Endodermal cell (in vitro differentiated cells): ENCODE measurements around the gene OR1I1. TPM values are rescaled to one million over a fixed set of nuclear protein-coding genes. Genes with fewer than 3 reads are reported as not detected.

ENCODE experiments used
- DNase-seq: peaks from one replicate; pipeline ENCODE4 v3.0.0-alpha.2; 2017
- H3K27ac ChIP-seq: 2 replicates; pipeline ENCODE4 v1.5.1; 2013; ENCODE audit warnings: mild to moderate bottlenecking, low read depth, low read length, moderate library complexity
- H3K27me3 ChIP-seq: 2 replicates; pipeline ENCODE4 v1.6.1; 2013; ENCODE audit warnings: mild to moderate bottlenecking, low read length, moderate library complexity; ENCODE audit not compliant: insufficient read depth, control insufficient read depth, poor library complexity, severe bottlenecking
- H3K36me3 ChIP-seq: 2 replicates; pipeline ENCODE4 v1.7.0; 2013; ENCODE audit warnings: mild to moderate bottlenecking, low read length, moderate library complexity; ENCODE audit not compliant: control insufficient read depth, insufficient read depth
- H3K4me1 ChIP-seq: one replicate; pipeline ENCODE4 v1.7.0; 2013; ENCODE audit warnings: low read length; ENCODE audit not compliant: control insufficient read depth, insufficient read depth
- H3K4me3 ChIP-seq: 2 replicates; pipeline ENCODE4 v1.5.1; 2013; ENCODE audit warnings: mild to moderate bottlenecking, low read length, moderate library complexity
- H3K9ac ChIP-seq: 2 replicates; pipeline ENCODE4 v1.6.1; 2013; ENCODE audit warnings: mild to moderate bottlenecking, low read length, moderate library complexity; ENCODE audit not compliant: poor library complexity, severe bottlenecking; ENCODE audit errors: extremely low read depth
- H3K9me3 ChIP-seq: 2 replicates; pipeline ENCODE4 v1.6.1; 2013; ENCODE audit warnings: mild to moderate bottlenecking, low read length, moderate library complexity; ENCODE audit not compliant: control insufficient read depth
- H3K27ac Mint-ChIP-seq: 2 replicates; pipeline ENCODE4 v1.8.0; 2020; ENCODE audit warnings: mixed read lengths
- H3K27me3 Mint-ChIP-seq: 2 replicates; pipeline ENCODE4 v1.8.0; 2021; ENCODE audit warnings: mild to moderate bottlenecking, mixed read lengths; ENCODE audit not compliant: insufficient read depth
- H3K36me3 Mint-ChIP-seq: 2 replicates; pipeline ENCODE4 v1.8.0; 2020; ENCODE audit warnings: low read depth, mixed read lengths
- H3K4me1 Mint-ChIP-seq: 2 replicates; pipeline ENCODE4 v1.8.0; 2020; ENCODE audit warnings: mixed read lengths
- H3K4me3 Mint-ChIP-seq: 2 replicates; pipeline ENCODE4 v1.8.0; 2020; ENCODE audit warnings: mild to moderate bottlenecking, moderate library complexity, mixed read lengths
- H3K9me3 Mint-ChIP-seq: 2 replicates; pipeline ENCODE4 v1.8.0; 2020; ENCODE audit warnings: mild to moderate bottlenecking, mixed read lengths
- CTCF ChIP-seq: fragments of 200-600 bp; sonication (generic); conservative IDR thresholded peaks from 2 replicates; pipeline ENCODE4 v1.5.0; 2021; ENCODE audit warnings: antibody characterized with exemption, mild to moderate bottlenecking
- WGBS, 2 experiments: methylation state at CpG; one replicate each; pipeline versions ENCODE4 v1.1.5 to v1.1.7; 2013; ENCODE audit warnings: missing lambda C conversion rate in 2 of 2, mixed read lengths in 1 of 2; ENCODE audit not compliant: insufficient coverage in 1 of 2, insufficient read length in 1 of 2; 5-methylcytosine and 5-hydroxymethylcytosine counted together
- total RNA-seq, 2 donors: library from RNA; stranded (reverse); fragmentation: NEBNext Ultra II Directional in 1 of 2; extraction: Animal tissue kit (Norgen Biotek cat#: 25700) in 1 of 2; gene quantifications; 2 replicates in 1 of 2; 3 replicates in 1 of 2; pipeline ENCODE4 v1.2.1, GENCODE V29; 2021

OR1I1 gene
- total RNA-seq, 2 donors from 2014 or later: not detected

DNA sequence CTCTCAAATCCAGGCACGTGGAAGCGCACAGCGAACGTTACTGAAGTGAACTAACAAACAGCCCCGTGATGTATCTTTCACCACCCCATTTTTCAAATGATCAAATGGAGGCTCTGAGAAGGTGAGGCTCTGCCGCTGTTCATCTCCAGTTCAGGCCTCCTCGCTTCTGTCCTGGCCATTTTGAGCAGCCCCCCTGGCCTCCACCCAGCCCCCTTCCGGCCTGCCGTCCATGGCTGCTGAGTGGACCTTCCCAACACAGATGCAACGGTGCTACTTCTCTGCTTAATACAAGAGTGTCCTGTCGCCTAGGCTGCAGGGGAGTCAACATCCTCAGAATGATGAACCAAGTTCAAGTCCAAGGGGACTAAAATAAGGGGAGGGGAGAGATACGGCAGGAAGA is 34.8 kb downstream of the OR1I1 start:
- no peak overlapping the region for H3K4me3 Mint-ChIP-seq

DNA sequence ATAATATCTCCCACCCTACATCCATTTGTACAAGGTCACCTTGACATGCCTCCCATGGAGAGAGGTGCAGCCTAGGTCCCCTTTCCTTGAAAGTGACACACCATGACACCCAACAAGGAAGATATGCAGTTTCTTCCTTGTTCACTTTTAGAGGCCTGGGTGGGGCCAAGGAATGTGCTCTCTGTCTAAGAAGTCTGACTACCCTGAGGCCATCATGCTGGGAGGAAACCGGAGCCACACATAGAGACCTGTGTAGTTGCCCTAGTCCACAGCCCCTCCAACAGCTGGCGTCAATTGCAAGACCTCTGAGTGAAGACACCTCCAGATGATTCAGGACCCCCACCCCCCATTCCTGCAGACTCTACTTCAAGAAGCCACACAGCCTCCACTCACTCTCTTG is 36.2 kb downstream of the OR1I1 start:
- Histone ChIP-seq H3K36me3 (peaks cover 68% of the 10 kb centered on the region), H3K27me3 (no peaks in the 10 kb centered on the region), H3K9me3 (peaks cover 6% of the 10 kb centered on the region), H3K9ac (no peak overlapping the region), H3K27ac (no peak overlapping the region), H3K4me3 (no peak overlapping the region), H3K4me1 (no peaks in the 10 kb centered on the region)
- H3K9me3 Mint-ChIP-seq: no peaks in the 10 kb centered on the region
- H3K36me3 Mint-ChIP-seq: peaks cover 74% of the 10 kb centered on the region
- no peaks in the 10 kb centered on the region for H3K27me3 Mint-ChIP-seq
- no peak for TF ChIP-seq CTCF
- no peak overlapping the region for H3K4me3 Mint-ChIP-seq
- H3K4me1 Mint-ChIP-seq: no peaks in the 10 kb centered on the region
- no peak overlapping the region for H3K27ac Mint-ChIP-seq
- DNase-seq: no peak
- 92 to 97% methylated on average over 2 of the region's 2 CpGs for WGBS, 2 experiments

More for the DNA sequence above, 34.8 kb downstream of the OR1I1 start:
- Histone ChIP-seq H3K4me3 (no peak overlapping the region), H3K27me3 (no peaks in the 10 kb centered on the region), H3K27ac (no peak overlapping the region), H3K9me3 (peaks cover 6% of the 10 kb centered on the region), H3K4me1 (no peaks in the 10 kb centered on the region), H3K36me3 (peaks cover 73% of the 10 kb centered on the region), H3K9ac (no peak overlapping the region)
- Mint-ChIP-seq H3K36me3 (peaks cover 75% of the 10 kb centered on the region), H3K9me3 (no peaks in the 10 kb centered on the region), H3K27me3 (no peaks in the 10 kb centered on the region), H3K27ac (no peak overlapping the region), H3K4me1 (no peaks in the 10 kb centered on the region)
- WGBS, 2 experiments: 94 to 97% methylated on average over 10 to 12 of the region's 12 CpGs
- DNase-seq: no peak
- no peak for TF ChIP-seq CTCF

DNA sequence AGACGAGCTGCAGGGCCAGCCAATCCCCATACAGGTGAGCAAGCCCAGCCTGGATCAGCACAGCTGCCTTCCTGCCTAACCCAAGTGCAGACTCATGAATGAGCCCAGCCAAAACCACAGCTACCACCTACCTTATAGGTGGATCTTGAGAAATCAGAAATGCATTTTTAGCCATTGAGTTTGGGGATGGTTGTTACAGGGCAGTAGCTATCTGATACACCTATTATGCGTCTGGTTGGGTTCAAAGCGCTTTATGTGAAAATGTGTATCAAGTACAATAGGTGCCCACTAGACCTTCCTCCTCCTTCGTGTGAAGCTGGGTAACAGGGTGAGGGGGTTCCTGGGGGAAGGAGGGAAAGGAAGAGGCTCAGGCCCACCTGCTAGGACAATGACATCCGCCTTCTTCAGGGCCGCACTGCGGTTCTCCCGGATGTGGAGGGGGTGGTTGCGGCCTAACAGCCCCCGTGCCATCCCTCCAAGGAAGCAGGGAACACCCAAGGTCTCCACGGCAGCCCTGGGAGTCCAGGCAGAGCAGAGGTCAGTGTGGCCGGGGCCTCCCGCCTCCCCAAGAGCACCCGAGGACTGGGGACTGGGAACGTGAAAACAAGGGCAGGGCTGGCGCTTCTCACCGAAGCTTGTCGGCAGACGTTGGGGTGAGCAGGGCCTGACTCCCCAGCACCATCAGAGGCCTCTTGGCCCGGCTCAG is 36.9 kb downstream of the OR1I1 start:
- no peak for DNase-seq
- no peaks in the 10 kb centered on the region for H3K4me1 Mint-ChIP-seq
- no peak for TF ChIP-seq CTCF
- Histone ChIP-seq H3K9ac (no peak overlapping the region), H3K4me1 (no peaks in the 10 kb centered on the region), H3K36me3 (peaks cover 61% of the 10 kb centered on the region), H3K27ac (no peak overlapping the region), H3K9me3 (peaks cover 6% of the 10 kb centered on the region), H3K4me3 (no peak overlapping the region), H3K27me3 (no peaks in the 10 kb centered on the region)
- no peaks in the 10 kb centered on the region for H3K9me3 Mint-ChIP-seq
- no peak overlapping the region for H3K4me3 Mint-ChIP-seq
- peaks cover 69% of the 10 kb centered on the region for H3K36me3 Mint-ChIP-seq
- WGBS, 2 experiments: 97 to 99% methylated on average over 12 to 20 of the region's 20 CpGs
- H3K27ac Mint-ChIP-seq: no peak overlapping the region
- no peaks in the 10 kb centered on the region for H3K27me3 Mint-ChIP-seq
